GM19099 (cell line): Measurements from ENCODE around the gene CDK11B.

Experiments
- POLR2A ChIP-seq: IDR thresholded peaks from 3 replicates; pipeline ENCODE4 v1.6.1; 2011; ENCODE audit warnings: low read depth; ENCODE audit not compliant: insufficient read length; ENCODE audit errors: extremely low read depth

The CDK11B gene

DNA sequence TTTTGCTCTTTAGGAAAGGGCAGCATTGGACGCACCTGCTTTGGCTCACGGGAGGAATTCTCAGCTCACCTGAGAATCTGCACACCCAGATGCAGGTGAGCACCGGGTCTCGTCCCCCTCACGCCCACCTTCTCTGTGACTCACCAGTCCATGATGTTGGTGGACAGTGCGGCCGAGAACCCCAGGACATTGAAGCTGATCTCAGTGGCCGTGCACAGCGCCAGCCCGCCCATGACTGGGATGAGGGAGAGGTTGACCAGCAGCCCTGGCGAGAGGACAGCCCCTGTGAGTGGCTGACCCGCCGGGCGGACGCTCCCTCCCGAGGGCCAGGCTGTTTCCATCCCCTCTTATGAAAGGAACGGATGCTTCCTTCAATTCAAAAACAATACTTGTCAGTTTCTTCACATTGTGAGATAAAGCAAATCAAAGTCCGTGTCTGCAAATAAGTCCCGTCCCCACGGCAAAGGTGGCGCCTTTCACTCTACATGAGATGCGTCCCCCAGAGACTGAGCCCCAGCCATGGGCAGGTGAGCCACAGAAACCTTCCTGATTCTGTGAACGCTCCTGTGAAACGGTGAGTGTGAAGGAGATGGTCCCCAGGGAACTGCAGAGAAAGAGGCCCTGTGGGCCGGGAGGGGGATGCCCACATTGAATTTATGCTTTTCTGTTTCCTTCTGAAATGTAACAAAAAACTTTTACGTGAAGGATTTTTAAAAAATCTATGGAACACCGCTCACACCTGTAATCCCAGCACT, 12.7 kb upstream of the CDK11B start:
- TF ChIP-seq POLR2A: no peak

DNA sequence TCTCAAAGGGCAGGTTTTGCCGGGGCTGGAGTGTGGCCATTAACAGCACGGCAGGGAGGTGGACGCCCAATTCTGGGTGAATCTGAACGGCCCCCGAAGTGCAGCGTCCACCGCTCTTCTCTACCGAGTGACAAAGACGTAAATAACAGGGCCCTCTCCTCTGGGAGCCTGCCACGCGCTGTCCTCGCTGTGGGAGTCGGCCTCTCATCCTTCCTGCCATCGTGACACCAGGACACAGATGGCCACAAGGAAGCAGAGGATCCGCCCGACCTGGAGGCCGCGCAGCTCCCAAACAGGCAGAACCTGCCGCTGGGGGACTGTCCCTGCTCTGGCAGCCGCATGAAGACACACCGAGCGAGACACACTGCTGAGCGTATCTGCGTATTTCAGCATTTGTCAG, 12.1 kb upstream of the CDK11B start:
- TF ChIP-seq POLR2A: no peak

DNA sequence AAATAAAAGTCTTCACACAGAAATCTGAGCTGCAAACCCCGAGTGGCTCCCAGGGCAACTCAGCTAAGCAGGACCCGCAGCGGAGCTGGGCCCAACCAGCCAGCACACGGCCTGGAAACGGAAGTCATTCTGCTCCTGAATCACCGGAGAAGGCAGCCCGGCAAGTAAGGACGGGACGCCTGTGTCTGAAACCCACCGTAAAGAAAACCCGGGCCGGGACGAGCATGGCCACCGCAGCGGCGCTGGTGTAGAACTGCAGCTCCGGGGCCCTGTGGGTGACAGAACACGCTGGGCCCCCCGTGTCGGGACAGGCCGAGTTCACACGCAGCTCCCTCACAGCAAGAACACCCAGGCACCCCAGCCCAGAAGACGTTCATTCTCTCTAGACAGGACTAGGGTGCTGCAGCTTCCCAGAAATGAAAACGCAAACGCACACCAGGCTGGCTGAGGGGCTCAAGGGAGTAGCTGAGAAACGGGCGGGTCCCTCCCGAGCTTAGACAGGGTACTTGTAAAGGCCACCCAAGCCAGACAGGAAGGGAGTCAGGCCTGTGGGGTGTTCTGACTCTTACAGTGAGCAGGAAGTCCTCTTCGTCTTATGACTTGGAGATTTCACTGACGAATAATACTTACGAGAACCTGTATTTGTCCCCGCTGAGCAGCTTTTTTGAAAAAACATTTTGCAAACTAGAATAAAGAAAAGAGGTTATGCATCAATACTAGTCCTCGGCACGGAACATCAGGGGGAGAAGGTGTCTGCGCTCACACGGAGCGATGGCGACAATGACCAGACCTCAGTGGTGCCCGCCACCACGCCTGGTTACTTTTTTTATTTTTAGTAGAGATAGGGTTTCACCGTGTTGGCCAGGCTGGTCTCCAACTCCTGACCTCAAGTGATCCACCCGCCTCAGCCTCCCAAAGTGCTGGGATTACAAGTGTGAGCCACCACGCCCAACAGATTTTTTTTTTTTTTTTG, 10.9 kb upstream of the CDK11B start:
- TF ChIP-seq POLR2A: no peak

DNA sequence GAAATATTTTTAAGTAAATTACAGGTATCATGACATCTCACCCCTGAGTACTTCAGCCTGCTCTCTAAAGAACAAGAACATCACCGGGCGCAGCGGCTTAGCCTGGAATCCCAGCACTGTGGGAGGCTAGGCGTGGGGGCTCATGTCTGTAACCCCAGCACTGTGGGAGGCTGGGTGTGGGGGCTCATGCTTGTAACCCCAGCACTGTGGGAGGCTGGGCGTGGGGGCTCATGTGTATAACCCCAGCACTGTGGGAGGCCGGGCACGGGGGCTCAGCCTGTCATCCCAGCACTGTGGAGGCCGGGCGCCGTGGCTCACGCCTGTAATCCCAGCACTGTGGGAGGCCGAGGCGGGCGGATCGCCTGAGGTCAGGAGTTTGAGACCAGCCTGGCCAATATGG, 7.7 kb upstream of the CDK11B start:
- TF ChIP-seq POLR2A: no peak

DNA sequence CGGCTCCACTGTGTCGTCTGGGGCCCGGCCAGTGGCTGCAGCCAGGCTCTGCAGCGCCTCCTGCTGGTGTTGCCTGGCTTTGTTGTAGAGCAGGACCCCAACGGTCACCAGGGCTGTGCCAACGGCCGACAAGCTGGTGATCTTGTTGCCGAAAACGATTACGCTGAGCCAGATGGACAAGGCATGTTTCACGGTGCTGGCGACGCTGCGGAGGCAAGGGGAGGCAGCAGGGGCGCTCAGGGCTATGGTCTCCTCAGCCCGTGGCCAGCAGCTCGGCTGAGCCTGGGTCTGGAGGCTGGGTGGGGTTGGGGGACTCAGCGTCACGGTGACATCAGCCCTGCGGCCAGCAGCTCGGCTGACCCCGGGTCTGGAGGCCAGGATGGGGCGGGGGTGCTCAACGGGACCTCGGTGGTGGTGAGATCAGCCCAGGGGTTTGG, 7.0 kb upstream of the CDK11B start:
- no peak for TF ChIP-seq POLR2A

DNA sequence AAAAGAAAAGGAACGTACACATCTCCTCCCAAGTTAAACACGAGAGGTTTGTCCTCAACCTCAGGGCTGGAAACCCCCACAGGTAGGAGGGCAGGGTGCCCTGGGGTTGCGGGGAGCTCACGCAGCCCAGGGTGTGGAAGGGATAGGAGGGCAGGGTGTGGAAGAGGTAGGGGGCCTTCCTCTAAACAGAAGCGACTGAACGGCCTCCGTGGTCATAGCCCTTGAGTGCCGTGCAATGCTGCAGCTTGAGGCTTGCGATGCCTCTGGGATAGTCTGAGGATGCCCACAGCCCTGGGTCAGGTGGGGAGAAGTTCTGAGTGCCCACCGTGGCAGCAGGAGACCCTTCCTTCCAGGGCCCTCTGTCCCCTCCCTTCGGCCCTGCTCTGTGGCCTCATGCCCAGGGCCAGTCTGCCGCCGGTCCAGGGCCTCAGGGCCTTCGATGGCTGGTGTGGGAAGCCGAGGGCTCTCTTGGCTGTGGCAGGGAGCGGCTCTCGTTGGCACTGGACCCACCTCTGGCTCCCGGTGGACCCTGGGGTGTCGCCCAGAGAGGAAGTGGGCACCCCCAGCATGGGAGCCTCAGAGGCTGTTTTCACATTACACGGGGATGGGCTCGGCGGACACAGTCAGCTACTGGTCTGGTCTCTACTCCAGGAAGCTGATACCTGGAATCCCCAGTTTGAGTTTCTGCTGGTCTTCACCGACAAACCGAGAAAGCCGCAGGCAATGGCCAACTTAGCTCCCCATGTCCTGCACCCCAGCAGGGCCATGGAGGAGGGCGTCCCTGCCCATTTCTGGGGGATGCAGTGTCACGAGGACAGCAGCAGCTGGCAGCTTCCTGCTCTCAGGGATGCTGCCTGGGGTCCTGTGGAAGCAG, 6.4 kb upstream of the CDK11B start:
- no peak for TF ChIP-seq POLR2A

DNA sequence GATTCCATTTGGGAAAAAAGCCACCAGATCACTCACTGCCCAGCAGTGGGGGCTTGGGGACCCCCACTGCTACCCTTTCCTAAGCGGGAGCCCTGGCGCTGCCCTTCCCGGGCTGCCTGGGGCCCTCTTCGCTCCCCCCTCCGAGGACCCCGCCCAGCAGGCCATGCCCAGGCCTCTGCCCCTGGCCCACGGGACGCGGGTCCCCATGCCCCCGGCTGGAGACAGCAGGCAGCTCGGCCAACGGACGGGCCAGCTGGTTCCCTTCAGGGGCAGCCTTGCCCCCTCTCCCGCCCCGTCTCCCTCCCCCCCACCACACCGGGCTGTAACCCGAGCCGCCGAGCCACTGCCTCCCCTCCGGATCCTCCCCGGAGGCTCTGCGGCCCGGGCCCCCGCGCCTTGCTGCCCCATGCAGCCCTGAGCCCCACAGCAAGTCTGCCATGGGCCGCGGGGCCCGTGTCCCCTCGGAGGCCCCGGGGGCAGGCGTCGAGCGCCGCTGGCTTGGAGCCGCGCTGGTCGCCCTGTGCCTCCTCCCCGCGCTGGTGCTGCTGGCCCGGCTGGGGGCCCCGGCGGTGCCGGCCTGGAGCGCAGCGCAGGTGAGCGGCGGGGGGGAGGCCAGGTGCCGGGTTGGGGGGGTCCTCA, 26.9 kb downstream of the CDK11B start, which contains the start of gene MMP23B:
Gene MMP23B (plus strand): TSS at position 392 of the 639 bp plus-strand sequence. CDS start 46 bp downstream, at position 438.
- no peak for TF ChIP-seq POLR2A

DNA sequence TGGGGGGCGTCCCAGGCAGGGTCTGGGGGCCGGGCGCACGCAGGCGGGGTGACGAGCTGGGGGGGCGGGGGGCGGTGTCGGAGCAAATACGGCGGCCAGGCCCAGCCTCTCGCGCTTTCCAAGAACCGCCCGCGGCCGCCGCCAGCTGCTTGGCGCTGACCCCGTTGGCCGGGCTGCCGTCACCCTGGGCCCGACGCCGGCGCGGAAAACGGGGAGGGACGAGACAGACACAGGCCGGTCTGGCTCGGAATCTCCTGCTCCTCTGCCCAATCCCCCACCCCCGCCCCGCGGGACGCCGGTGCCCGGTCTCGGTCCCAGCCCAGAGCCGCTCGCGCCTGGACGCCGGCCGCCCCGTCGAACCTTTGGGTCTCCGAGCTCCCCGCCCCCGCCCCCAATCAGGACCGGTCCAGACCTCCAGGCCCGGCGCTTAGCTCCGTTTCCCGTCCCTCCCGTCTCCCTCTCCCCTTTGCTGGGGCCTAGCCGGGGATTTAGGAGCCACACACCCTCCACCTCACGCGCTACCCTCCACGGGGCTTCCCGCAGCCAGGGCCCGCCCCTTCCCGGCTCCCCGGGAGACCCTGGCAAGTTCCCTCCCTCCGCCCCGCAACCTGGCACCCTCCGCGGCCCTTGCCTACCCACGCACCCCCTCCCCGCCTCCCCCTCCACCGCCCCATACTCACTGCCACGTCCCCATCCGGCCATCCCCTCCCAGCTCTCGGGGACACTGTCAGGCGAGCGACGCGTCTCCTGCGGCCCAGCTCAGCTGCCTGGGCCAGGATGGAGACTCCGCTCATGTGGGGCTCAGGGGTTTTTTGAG, 27.6 kb downstream of the CDK11B start:
- TF ChIP-seq POLR2A: no peak

DNA sequence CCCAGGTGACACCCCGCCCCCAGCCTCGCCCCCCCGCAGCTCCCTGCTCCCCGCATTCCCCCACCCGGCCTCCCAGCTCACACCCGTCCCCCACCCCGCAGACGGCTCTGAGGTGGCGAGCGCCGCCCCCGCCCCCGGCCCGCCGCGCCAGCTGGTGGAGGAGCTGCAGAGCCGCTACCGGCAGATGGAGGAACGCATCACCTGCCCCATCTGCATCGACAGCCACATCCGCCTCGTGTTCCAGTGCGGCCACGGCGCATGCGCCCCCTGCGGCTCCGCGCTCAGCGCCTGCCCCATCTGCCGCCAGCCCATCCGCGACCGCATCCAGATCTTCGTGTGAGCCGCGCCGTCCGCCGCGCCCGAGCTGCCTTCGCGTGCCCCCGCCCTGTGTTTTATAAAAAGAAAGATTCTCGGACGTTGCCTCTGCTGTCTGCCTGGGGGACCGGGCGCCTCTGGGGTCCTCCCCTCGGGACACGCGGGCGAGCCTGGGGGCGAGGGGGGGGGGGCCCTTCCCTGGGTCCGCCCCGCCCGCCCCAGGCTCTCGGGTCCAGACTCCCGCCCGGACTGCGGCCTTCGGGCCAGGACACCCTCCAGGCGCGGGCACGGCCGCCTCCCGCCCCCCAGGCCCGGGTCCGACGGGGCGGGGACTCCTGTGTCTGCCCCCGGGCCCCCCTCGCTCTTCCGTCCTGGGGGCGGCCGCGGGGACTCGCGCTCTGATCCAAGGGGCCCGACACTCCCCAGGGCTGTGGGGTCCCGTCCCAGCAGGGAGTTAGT, 28.4 kb downstream of the CDK11B start:
- peak; percentile 37 for TF ChIP-seq POLR2A

DNA sequence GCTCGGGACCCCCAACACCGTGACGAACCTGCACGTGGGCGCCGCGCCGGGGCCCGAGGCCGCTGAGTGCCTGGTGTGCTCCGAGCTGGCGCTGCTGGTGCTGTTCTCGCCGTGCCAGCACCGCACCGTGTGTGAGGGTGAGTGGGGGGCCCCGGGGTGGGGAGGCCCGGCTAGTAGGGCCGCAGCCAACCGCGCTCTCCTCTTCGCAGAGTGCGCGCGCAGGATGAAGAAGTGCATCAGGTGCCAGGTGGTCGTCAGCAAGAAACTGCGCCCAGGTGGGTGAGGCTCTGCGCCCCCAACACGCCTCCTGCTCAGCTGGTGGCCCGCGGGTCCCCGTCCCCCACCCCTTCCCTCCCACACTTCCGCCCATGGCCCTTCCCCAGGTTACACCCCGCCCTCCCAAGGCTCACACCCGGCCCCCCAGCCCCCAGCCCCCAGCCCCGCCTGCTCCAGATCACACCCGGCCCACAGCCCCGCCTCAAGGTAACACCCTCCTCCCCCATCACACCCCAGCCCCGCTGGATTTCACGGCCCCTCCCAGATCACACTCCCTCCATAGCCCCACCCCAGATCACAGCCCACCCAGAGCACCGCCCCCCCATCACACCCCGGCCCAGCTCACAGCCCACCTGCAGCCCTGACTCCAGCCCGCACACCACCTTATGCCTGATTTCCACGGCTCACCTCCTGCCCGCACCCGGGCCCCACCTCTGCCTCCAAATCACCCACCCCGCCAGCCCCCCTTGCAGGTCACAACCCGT, 29.2 kb downstream of the CDK11B start:
- no peak for TF ChIP-seq POLR2A

DNA sequence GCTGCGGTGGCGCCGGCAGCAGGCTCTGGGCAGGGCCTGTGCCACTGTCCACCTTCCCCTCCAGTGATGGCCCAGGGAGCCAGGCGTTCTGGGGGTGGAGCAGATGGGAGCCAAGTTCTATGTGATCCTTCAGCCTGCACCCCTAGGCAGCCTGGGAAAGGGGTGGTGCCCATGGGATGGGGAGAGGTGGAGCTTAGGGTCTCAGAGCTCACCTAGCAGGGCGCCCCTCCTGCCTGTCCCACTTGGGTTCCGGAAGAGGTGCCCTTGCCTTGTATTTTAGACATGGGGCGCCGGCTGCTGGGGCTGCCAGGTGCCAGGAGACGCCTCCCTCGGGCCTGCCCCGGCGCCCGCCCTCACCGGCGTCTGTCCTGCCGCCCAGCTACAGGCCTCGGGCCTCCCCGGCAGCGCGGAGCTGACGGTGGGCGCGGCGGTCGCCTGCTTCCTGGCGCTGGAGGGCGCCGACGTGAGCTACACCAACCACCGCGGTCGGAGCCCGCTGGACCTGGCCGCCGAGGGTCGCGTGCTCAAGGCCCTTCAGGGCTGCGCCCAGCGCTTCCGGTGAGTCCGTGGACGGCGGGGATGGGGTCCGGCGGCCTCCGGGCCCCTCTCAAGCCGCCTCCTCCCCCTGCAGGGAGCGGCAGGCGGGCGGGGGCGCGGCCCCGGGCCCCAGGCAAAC, 29.9 kb downstream of the CDK11B start:
- TF ChIP-seq POLR2A: no peak
